Mucosa of rectum (tissue), 2 donors: ENCODE results near the gene ESCO1.
"Not testable (repeated sequence)": the region's sequence is repeated elsewhere in the genome, so short reads cannot be mapped to it uniquely, and the experiment has no call there.

Source experiments
- H3K27ac ChIP-seq, 2 donors: one replicate each; pipeline ENCODE4 v1.7.0; 2013; ENCODE audit warnings: inconsistent platforms in 2 of 2, low read depth in 2 of 2, low read length in 2 of 2
- H3K27me3 ChIP-seq, 2 donors: one replicate each; pipeline ENCODE4 v1.7.0; 2013; ENCODE audit warnings: low read length in 2 of 2; ENCODE audit not compliant: control insufficient read depth in 2 of 2, insufficient read depth in 2 of 2
- H3K36me3 ChIP-seq, 2 donors: one replicate each; pipeline ENCODE4 v1.7.0; 2013; ENCODE audit warnings: low read length in 2 of 2; ENCODE audit not compliant: control insufficient read depth in 2 of 2, insufficient read depth in 2 of 2
- H3K4me1 ChIP-seq, 2 donors: one replicate each; pipeline ENCODE4 v1.7.0; 2013; ENCODE audit warnings: low read length in 2 of 2, mild to moderate bottlenecking in 1 of 2; ENCODE audit not compliant: control insufficient read depth in 2 of 2, insufficient read depth in 2 of 2
- H3K4me3 ChIP-seq, 2 donors: one replicate each; pipeline ENCODE4 v1.7.0; 2013; ENCODE audit warnings: low read length in 2 of 2
- H3K9ac ChIP-seq, 2 donors: one replicate each; pipeline ENCODE4 v1.7.0; 2013; ENCODE audit warnings: low read length in 2 of 2, low read depth in 1 of 2, mild to moderate bottlenecking in 1 of 2
- H3K9me3 ChIP-seq, 2 donors: one replicate each; pipeline ENCODE4 v1.7.0; 2013; ENCODE audit warnings: low read length in 2 of 2; ENCODE audit not compliant: control insufficient read depth in 2 of 2
- donor health status: healthy.
- donor health status: Normal muscosa, but diverticular disease.

The ESCO1 gene

DNA sequence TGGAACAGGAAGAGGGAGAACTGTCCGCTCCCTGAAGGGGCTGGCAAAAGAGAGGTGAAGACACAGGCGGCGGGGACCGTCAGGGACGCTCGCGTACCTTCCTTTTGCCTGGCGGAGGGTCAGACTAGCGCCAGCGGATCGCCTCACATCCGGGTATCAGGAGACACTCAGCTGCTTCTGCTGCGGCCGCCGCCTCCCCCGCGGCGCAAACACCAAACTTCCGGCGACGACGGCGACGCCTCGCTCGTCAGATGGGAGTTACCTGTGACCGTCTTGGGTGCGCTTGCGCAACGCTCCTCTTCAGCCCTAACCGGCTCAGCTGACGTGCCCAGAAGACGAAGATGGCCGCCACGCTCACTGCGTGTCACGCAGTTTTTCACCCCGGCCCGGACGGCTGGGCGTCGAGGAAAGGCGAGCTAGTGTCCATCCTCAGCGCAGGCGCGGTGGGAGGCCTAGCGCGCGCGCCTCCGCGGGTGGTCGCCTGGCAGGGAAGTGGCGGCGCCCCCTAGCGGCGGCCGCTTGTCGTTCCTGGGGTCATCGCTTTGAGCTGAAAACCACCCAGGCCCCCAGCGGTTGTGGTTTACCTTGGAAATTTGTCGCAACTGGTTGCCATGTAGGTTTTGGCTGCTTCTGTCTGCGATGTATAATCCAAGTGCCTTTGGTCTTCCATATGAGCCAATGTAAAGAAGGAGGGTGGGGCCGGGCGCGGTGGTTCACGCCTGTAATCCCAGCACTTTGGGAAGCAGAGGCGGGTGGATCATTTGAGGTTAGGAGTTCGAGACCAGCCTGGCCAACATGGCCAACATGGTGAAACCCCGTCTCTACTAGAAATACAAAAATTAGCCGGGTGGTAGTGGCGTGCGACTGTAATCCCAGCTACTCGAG is at the start of gene ESCO1:
Gene ESCO1 (minus strand): TSS at position 179 of the 885 bp plus-strand sequence. CDS start 25,861 bp downstream, outside the sequence.
- Histone ChIP-seq H3K4me3 (peak within 1 kb of the TSS; percentile 91 to 93), H3K9ac (peak within 1 kb of the TSS; percentile 97 to 99), H3K9me3 (no peaks in the 10 kb centered on the region), H3K4me1 (peaks cover 0 to 7% of the 10 kb centered on the region in 2 donors), H3K36me3 (no peaks in the 10 kb centered on the region), H3K27me3 (no peaks in the 10 kb centered on the region), H3K27ac (peak within 1 kb of the TSS; percentile 98 to 100)

DNA sequence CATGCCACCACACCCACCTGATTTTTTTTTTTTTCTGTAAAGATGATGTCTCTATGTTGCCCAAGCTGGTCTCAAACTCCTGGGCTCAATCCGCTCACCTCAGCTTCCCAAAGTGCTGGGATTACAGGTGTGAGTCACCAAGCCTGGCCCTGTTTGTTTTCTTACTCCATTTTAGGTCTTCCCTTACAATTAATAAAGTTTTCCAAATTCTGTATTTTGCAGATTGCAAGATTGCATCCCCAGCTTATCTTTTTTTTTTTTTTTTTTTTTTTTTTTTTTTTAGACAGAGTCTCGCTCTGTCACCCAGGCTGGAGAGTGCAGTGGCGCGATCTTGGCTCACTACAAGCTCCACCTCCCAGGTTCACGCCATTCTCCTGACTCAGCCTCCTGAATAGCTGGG is 39.9 kb upstream of the ESCO1 start:
- H3K36me3 ChIP-seq, H3K27ac ChIP-seq, H3K4me3 ChIP-seq, H3K4me1 ChIP-seq, H3K9ac ChIP-seq, H3K27me3 ChIP-seq, H3K9me3 ChIP-seq: not testable (repeated sequence)

DNA sequence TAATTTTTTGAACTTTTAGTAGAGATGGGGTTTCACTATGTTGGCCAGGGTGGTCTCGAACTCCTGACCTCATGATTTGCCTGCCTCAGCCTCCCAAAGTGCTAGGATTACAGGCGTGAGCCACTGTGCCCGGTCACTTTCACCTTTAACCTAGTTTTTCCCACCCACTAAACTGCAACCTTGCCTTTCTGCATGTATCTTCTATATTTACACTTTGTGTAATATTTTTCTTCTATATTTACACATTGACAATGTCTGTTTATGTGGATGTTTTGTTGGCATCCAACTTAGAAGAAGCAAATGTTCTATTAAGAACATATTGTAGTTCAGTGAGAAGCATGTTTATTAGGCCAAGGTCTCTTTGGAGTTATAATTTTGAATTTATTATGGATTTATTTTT is 38.3 kb upstream of the ESCO1 start:
- H3K9me3 ChIP-seq = no peaks in the 10 kb centered on the region
- no peak overlapping the region for H3K27ac ChIP-seq
- no peak overlapping the region for H3K4me3 ChIP-seq
- no peak overlapping the region for H3K9ac ChIP-seq
- H3K36me3 ChIP-seq = peaks cover 0 to 3% of the 10 kb centered on the region in 2 donors
- H3K4me1 ChIP-seq = peaks cover 0 to 3% of the 10 kb centered on the region in 2 donors
- H3K27me3 ChIP-seq = no peaks in the 10 kb centered on the region

GRCh38 chr18:21636769-21637168 is 36.3 kb upstream of the ESCO1 start:
- Histone ChIP-seq H3K27ac (no peak overlapping the region), H3K27me3 (no peaks in the 10 kb centered on the region), H3K4me3 (no peak overlapping the region), H3K9ac (no peak overlapping the region), H3K36me3 (peaks cover 1 to 3% of the 10 kb centered on the region in 2 donors), H3K4me1 (peaks cover 0 to 3% of the 10 kb centered on the region in 2 donors), H3K9me3 (no peaks in the 10 kb centered on the region)

DNA sequence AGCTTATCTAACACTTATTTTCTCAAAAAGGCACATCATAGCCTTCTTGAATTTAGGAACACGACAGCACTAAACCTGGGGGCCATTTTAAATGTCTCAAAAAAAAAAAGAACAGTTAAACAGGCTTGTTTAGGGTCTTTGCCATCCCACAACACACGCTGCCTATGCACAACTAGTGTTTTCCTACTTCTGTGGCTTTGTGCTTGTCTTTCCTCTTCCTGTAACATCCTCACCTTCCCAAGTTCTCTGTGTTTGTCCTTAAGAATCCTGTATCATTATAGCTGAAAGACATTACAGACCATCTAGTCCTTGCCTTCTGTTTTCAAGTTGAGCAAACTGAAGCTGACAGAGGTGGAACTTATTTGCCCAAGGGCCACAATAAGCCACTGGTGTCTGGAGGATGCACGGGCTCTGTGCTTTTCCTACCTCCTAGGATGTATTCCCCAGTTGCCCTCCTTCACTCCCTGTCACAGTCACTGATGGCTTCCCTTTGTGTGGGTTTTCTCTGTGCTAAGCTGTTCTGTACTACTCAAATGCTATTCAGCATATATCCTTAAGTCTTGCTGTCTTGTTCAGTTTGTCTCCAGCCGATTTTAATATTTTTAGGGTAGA is 34.2 kb upstream of the ESCO1 start:
- H3K27ac ChIP-seq = no peak overlapping the region
- no peaks in the 10 kb centered on the region for H3K9me3 ChIP-seq
- H3K4me1 ChIP-seq = peaks cover 0 to 3% of the 10 kb centered on the region in 2 donors
- no peaks in the 10 kb centered on the region for H3K27me3 ChIP-seq
- no peak overlapping the region for H3K9ac ChIP-seq
- H3K36me3 ChIP-seq = peaks cover 7 to 8% of the 10 kb centered on the region in 2 donors
- no peak overlapping the region for H3K4me3 ChIP-seq

- no peaks in the 10 kb centered on the region for H3K4me1 ChIP-seq
- H3K27me3 ChIP-seq = no peaks in the 10 kb centered on the region
- no peak overlapping the region for H3K27ac ChIP-seq
- no peaks in the 10 kb centered on the region for H3K9me3 ChIP-seq
- peaks cover 13 to 18% of the 10 kb centered on the region in 2 donors for H3K36me3 ChIP-seq
- H3K9ac ChIP-seq = no peak overlapping the region
- no peak overlapping the region for H3K4me3 ChIP-seq
These were observed 31.9 kb upstream of the ESCO1 start for GRCh38 chr18:21632393-21632792.

DNA sequence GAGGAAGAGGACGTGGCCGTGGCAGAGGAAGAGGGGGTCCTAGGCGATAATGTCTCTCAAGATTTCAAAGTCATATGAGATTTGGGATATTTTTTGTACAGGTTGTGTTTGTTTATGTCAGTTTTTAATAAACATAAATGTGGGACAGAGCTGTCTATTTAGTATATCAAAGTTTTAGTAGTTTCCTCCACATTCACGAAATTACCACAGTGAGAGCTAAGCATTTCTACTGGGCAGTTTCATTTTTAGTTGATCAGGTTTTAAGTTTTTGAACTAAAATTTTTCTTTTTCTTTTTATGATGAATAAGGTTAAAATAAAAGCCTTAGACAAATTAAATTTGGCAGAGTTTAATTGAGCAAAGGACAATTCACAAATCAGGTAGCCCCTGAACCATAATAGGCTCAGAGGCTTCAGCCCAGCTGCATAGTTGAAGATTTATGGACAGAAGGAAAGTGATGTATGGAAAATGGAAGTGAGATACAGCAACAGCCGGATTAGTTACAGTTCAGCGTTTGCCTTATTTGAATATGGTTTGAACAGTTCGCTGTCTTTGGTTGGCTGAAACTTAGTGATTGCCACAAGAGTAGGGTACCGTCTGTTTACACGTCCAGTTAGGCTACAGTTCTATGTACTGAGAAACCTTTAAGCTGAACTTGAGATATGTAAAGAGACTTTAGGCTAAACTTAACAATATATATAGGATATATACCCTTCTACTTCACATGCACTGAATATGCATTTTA is 28.8 kb upstream of the ESCO1 start:
- Histone ChIP-seq H3K36me3 (peaks cover 17 to 19% of the 10 kb centered on the region in 2 donors), H3K27ac (peak overlapping the region in 1 of 2 donors; percentile 3), H3K27me3 (no peaks in the 10 kb centered on the region), H3K9ac (no peak overlapping the region), H3K9me3 (no peaks in the 10 kb centered on the region), H3K4me3 (no peak overlapping the region), H3K4me1 (no peaks in the 10 kb centered on the region)

- not testable (repeated sequence) for H3K27me3 ChIP-seq, H3K27ac ChIP-seq
These were observed 21.1 kb upstream of the ESCO1 start for GRCh38 chr18:21621640-21622039.

DNA sequence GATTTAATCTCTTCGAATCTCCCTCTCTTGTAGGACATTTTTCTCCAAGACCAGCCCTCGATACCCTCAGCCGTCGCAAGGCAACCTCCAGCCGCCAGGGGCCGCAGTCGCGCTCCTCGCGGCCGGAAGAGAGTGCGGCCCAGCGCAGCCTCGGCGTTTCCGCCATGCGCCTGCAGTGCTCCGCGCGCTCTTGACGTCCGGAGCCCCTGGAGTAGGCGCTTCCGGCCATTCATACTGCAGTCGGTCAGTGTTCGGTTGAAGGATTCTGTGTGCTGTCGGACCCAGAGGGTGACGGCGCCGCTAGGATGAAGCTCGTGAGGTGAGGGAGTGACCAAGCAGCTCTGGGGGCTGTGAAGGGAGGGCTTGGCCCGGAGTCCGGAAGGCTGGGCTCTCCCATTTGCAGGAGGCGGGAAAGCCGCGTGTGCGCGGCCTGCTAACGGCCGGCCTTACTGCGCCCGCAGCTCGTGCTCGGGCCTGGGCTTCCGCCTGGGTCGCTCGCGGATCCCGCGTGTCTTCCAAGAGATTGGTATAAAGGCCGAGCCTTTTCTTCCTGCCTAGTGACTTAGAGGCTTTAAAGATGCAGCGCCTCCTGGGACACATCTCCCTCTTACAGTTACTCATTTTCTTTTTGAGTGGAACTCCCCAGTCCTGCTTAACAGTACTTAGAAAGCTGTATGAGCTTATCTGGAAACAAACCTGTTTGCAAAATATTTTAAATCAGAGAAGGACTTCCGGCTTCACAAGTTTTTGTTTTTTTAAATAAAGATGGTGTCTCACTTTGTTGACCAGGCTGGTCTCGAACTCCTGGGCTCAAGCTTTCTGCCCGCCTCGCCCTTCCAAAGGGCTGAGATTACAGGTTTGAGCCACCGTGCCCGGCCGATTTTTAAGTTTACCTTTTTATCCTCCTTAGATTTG is 11.9 kb upstream of the ESCO1 start, which contains the start of gene SNRPD1:
Gene SNRPD1 (plus strand): TSS at position 190 of the 915 bp plus-strand sequence. CDS start 116 bp downstream, at position 306.
- H3K4me1 ChIP-seq = peaks cover 7 to 8% of the 10 kb centered on the region in 2 donors
- peak within 1 kb of the TSS; percentile 78 to 94 for H3K4me3 ChIP-seq
- peak within 1 kb of the TSS; percentile 79 to 85 for H3K9ac ChIP-seq
- H3K36me3 ChIP-seq = peaks cover 0 to 6% of the 10 kb centered on the region in 2 donors
- peak within 1 kb of the TSS; percentile 85 to 90 for H3K27ac ChIP-seq
- H3K27me3 ChIP-seq = no peaks in the 10 kb centered on the region
- H3K9me3 ChIP-seq = no peaks in the 10 kb centered on the region

More at GRCh38 chr18:21621640-21622039, 21.1 kb upstream of the ESCO1 start:
- peaks cover 11 to 21% of the 10 kb centered on the region in 2 donors for H3K36me3 ChIP-seq
- not testable (repeated sequence) for H3K4me1 ChIP-seq, H3K9me3 ChIP-seq, H3K9ac ChIP-seq, H3K4me3 ChIP-seq
